ENCODE data around the gene RBM27.
"Not testable (repeated sequence)": the region's sequence is repeated elsewhere in the genome, so short reads cannot be mapped to it uniquely, and the experiment has no call there.

Gene RBM27

DNA sequence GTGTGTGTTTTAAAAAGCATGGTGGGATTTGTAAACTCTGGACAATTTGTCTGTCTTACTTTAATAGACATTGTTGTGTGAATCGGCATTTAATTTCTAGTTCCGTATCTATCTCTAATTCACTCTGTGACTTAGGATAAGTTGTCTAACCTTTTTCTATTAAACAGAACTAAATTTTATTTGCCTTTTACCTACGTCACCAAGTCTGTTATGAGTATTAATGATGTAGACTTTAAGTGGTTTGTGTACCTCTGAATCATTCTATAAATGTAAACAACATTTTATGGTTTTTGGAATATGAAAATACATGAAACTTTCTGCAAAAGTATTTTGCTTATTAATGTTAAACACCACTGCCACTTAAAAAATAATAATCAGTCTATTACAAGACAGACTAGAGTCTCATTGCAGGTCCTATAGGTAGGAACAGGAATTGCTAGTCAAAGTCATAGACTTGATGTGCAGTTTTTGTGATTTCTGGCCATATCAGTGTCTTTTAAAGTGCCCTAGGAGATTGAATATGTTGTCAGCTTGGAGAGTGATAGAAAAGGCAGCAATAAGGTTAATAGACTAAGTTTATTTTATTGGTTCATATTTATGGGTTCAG is 5.6 kb downstream of the RBM27 start:
- no peak for DNase-seq (ENCODE audit: low read depth)

DNA sequence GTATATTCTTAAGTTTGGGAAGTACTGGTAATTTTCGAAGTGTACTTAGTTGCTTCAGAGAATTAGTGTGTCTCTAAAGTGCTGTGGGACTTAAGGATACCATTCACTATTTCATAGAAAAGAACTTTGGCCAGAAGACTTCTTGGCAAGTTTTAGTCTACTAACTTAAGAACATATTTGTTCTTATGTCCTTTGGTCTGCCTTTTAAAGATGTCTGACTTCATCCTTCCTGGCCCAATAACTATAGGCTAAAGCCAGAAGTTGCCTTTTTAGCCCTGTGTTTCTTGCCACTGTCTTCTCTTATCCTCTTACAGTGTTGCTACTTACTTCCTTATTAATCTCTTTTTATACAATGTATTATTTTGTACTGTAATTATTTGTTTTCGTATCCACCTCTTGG is 6.3 kb downstream of the RBM27 start:
- no peak for DNase-seq (ENCODE audit: low read depth)

DNA sequence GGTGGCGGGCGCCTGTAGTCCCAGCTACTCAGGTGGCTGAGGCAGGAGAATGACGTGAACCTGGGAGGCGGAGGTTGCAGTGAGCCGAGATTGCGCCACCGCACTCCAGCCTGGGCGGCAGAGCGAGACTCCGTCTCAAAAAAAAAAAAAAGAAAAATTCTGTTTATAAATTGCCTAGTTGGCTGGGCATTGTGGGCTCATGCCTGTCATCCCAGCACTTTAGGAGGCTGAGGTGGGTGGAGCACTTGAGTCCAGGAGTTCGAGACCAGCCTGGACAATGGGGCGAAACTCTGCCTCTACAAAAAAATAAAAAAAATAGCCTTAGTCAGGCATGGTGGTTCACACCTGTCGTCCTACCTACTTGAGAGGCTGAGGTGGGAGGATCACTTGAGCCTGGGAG is 7.4 kb downstream of the RBM27 start:
- DNase-seq (ENCODE audit: low read depth): not testable (repeated sequence)

DNA sequence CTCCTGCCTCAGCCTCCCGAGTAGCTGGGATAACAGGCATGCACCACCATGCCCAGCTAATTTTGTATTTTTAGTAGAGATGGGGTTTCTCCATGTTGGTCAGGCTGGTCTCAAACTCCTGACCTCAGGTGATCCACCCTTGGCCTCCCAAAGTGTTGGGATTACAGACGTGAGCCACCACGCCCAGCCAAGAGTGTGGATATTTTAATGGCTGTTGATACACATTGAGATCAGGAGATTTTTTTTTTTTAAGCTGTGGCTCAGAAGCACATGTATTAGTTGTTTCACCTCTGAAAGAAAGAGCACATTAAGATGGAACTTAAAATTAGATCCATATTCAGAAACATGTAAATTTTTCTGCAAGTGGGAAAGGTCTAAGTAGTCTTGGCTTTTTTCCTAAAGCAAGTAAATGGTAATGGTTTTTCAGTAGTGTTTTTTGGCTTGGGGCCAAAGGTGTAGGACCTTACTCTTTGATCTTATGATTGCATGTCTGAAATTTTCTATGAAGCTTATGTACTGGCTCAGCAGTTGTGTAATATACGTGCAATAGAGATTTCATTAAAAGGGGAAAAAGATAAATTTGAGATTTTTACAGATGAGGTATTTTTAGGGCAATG is 9.9 kb downstream of the RBM27 start:
- no peak for DNase-seq (ENCODE audit: low read depth)

DNA sequence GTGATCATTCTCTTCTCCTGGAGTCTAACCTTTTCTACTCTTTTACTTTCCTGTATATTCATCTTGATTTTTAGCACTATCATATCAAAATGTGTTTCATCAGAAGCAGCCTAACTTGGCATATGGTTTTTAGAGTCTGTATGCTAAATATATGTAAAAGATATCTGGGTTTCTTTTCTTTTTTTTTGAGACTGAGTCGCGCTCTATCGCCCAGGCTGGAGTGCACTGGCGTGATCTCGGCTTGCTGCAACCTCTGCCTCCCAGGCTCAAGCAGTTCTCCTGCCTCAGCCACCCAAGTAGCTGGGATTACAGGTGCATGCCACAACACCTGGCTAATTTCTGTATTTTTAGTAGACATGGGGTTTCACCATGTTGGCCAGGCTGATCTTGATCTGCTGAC is 11.5 kb downstream of the RBM27 start:
- not testable (repeated sequence) for DNase-seq (ENCODE audit: low read depth)

DNA sequence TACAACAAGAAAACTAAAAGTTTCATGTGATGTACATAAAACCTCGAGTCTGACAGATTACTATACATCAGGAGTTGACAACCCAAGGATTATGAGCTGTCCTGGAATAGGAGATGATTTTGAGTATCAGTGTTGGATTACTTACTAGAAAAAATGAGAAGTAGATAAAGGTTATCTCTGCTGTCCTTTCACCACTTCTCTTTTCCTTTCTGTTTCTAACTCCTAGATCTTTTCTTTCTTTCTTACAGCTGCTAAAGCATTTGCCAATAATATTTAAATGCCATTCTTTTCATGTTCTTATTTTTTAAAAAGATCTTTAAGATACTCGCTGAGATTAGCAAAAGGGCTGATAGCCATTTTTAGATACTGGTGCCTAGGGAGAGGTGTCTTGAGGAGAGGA is 14.8 kb downstream of the RBM27 start:
- DNase-seq (ENCODE audit: low read depth): no peak

DNA sequence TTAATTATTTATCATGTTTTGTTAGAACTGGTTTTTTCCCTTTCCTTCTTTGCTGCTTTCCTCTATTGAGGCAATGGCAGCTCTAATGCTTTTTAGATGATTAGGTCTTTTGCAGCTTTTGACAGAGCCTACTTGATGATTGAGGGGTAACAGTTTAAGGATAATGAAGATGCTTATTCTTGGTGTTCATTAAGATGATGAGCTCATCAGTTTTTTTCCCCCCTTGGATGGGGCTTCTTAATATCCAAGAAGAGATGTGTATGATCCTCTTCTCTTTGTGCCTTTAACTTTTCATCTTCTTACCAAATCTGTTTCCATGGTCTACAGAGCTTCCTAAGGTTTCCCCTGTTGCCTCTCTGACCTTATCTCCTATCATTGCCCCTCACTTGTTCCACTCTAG is 15.8 kb downstream of the RBM27 start:
- DNase-seq (ENCODE audit: low read depth): no peak

DNA sequence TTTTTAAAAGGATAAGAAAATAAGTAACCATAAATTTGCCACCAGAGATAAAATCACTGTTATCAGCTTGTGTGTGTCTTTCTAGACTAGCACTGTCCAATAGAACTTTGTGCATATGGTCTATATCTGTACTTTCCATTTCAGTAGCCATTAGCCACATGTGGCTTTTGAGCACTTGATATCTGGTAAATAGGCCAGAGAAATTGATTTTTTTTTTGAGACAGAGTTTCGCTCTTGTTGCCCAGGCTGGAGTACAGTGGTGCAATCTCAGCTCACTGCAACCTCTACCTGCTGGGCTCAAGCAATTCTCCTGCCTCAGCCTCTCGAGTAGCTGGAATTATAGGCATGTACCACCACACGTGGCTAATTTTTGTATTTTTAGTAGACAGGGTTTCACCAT is 17.8 kb downstream of the RBM27 start:
- DNase-seq (ENCODE audit: low read depth): no peak

DNA sequence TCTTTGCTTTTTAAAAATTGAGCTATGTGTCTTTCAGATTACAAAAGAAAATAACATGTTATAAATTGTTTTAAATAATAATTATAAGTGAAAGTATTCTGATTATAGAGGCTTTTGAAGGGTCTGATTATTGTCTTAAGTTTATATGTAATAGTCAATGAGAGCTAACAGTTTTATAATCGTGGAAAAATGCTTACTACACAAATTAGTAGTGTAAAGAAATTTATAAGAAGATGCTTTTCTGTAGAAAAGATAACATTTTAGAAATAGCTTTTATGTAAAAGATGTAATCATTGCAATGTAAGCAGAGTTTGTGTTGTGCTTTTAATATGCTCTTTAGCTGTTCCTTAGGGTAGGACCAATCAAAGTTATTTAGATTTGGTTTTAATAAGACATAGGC is 18.6 kb downstream of the RBM27 start:
- no peak for DNase-seq (ENCODE audit: low read depth)

DNA sequence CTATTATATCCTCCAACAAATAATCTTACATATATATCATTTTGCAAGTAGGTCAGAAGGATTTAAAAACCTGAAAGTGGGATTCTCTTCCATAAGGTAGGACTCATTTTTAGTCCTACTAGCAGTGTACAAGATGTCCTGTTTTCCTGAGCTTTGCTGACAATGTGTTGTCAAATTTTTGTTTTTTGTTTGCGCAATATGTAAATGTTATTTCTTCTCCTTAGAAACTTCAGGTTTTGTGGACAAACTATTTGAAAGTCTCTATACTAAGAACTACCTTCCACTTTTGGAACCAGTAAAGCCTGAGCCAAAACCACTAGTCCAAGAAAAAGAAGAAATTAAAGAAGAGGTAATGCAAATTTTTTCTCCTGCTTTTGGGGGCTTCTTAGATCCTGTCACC is 19.8 kb downstream of the RBM27 start:
- DNase-seq (ENCODE audit: low read depth): no peak

DNA sequence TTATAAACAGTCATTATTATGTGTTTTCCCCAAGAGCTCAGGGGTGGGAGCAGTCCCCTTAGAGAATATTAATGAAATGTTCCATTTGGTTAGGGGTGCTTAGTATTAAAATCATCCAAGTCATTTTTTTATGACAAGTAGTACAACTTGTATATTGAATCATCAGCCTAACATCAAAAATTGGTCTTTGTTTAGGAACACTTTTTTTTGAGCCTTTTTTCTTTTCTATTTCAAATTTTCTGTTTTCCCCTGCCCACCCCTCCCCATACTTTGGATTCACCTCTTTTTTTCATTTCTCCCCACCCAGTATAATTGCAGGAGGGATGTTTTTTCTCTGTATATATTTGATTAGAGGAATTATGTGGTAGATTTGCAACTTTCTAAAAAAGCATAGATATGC is 25.8 kb downstream of the RBM27 start:
- no peak for DNase-seq (ENCODE audit: low read depth)

DNA sequence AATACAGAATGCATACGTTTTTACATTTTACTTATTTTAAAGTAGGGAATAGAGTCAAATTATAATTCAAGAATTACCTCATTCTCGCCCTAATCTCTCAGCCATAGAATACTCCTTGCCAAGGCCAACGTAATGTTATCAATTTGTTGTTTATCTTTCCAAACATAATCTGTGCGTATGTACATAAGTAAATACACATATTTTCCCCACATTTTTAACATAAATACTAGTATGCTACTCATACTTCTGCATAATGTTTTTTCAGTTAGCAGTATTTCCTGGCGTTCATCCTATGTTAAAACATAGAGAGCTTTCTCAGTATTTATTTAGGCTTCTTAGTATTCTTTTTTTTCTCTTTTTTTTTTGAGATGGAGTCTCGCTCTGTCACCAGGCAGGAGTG is 28.8 kb downstream of the RBM27 start:
- no peak for DNase-seq (ENCODE audit: low read depth)

DNA sequence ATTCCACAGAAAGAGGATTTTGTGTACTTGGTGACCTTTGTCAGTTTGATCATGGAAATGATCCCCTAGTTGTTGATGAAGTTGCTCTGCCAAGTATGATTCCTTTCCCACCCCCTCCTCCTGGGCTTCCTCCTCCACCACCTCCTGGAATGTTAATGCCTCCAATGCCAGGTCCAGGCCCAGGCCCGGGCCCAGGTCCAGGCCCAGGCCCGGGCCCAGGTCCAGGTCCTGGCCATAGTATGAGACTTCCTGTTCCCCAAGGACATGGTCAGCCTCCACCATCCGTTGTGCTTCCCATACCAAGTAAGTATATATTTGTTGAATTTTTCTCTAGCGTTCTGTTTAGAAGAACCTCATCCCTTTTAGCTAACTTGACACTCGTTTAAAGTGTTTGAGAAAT is 30.0 kb downstream of the RBM27 start:
- DNase-seq (ENCODE audit: low read depth): no peak

DNA sequence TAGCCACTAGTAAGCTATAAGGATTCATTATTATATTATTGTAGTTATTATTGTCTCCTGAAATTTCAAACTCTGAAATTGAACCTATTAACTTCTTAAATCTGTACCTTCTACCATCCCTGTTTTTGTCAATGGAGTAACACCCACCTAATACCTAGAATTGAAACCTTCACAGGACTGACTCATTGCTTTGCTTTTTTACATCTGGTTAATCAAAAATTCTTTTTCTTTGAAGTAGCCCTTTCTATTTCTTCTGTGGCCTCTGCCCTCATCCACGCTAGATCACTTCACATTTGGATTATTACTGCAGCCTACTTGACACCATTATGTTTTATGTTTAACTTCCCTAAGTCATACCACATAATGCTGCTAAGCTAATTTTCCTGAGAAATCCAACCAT is 35.6 kb downstream of the RBM27 start:
- no peak for DNase-seq (ENCODE audit: low read depth)

DNA sequence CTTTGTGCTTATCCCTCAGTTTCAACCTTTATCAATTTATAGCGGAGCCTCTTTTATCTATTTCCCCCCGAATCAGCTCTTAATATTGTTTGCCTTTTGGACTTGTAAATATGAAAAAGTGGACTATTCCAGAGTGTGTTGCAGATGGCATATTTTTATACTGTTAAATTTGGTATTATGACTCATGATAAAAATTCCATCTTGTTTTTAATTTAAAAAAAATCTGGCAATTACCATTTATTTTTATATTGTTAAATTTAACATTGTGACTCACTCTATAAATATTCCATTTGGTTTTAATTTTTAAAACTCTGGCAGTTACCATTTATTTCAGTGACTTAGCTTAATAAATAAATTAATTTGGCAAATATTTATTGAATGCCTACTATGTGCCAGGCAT is 37.5 kb downstream of the RBM27 start:
- no peak for DNase-seq (ENCODE audit: low read depth)

DNA sequence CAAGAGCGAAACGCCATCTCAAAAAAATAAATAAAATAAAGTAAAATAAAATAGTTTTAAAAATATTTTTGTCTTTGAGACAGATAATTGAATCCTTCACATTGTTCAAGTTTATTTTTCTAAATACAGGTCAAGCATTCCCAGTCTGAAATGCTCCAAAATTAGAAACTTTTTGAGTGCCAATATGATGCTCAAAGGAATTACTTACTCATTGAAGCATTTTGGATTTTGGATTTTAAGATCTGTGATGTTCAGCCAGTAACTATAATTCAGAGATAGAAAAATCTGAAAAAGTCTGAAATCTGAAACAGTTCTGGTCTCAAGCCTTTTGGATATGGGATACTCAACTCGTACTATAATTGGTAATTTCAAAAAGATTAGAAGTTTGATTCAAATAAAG is 39.8 kb downstream of the RBM27 start:
- no peak for DNase-seq (ENCODE audit: low read depth)

DNA sequence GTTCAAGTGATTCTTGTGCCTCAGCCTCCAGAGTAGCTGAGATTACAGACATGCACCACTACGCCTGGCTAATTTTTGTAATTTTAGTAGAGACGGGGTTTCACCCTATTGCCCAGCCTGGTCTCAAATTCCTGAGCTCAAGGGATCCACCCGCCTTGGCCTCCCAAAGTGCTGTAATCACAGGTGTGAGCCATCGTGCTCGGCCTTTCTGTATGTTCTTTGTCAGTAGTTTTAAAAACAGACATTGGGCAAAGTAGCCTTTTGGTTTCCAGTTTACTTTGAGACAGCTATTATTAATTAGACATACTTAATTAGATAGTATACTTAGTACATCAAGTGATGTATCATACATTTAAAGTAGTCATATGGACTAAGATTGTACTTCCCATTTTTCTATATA is 45.2 kb downstream of the RBM27 start:
- DNase-seq (ENCODE audit: low read depth): no peak

DNA sequence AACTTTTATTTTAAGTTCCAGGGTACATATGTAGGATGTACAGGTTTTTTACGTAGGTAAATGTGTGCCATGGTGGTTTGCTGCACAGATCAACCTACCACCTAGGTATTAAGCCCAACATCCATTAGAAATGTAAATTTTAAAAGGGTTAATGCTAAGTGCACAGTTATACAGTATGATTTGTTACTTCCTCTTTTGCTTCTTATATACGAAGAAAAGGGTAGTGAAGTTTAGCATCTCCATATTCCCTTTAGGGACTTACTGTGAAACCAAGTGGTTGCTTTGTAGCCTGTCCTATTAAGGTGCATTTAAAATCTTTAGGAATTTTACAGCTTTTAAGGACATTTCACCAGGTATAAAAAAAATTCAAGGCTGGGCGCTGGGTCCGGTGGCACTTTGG is 46.4 kb downstream of the RBM27 start:
- DNase-seq (ENCODE audit: low read depth): no peak

Measured in HS-5 (cell line).